PFSK-1 (cell line): Measurements from ENCODE around the gene STARD7.

Source experiments
- FOXP2 ChIP-seq: optimal IDR thresholded peaks from 2 replicates; pipeline ENCODE3; 2011; ENCODE audit warnings: borderline replicate concordance, control low read depth, inconsistent platforms; ENCODE audit not compliant: insufficient read depth; ENCODE audit errors: extremely low read length, extremely low read depth
- POLR2AphosphoS5 ChIP-seq: IDR thresholded peaks from 2 replicates; pipeline ENCODE4 v1.6.1; 2012; ENCODE audit warnings: low read depth, mild to moderate bottlenecking, control low read depth, low read length, moderate library complexity
- REST ChIP-seq, 2 experiments: IDR thresholded peaks; 2 replicates each; pipeline versions ENCODE4 v1.6.1 to v1.8.0; 2011 to 2012; ENCODE audit warnings: low read depth in 2 of 2, low read length in 2 of 2, control low read depth in 1 of 2, inconsistent platforms in 1 of 2, mild to moderate bottlenecking in 1 of 2, moderate library complexity in 1 of 2; ENCODE audit not compliant: insufficient read depth in 1 of 2
- SIN3A ChIP-seq: IDR thresholded peaks from 2 replicates; pipeline ENCODE4 v1.6.1; 2012; ENCODE audit warnings: mild to moderate bottlenecking, low read length, moderate library complexity, borderline replicate concordance; ENCODE audit not compliant: insufficient read depth
- TAF1 ChIP-seq: IDR thresholded peaks from 2 replicates; pipeline ENCODE4 v1.6.1; 2012; ENCODE audit warnings: low read length, control low read depth, borderline replicate concordance; ENCODE audit not compliant: insufficient read depth

STARD7 gene

GRCh38 chr2:96252526-96252925 lies 43.9 kb upstream of the STARD7 start:
- TF ChIP-seq TAF1, result no peak
- no peak for TF ChIP-seq FOXP2

DNA sequence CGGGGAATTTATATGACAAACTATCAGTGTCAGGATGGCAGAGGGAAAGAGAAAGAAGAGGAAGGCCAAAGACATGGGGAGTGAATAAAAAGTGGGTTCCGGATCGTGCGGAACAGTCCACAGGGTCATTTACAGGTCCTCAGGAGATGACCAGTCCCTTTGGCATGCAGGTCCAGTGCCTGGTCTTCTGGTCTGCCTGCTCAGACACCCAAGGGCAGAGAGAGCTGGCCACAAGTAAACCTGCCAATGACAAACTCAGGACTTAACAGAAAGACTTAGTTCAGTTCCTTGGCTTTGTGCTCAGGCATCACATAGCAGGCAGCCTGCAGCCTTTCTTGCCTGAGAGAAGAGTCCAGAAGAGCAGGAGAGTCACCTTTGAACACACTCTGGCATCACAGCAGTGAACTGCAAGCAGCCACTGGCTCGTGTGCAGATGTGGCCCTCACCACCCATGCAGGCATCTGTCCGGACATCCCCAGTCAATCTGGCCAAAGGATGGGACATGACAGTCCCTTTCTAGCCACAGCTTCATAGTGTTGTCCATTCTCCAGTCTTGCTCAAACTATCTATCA lies 43.2 kb upstream of the STARD7 start:
- no peak for TF ChIP-seq POLR2AphosphoS5
- no peak for TF ChIP-seq SIN3A

DNA sequence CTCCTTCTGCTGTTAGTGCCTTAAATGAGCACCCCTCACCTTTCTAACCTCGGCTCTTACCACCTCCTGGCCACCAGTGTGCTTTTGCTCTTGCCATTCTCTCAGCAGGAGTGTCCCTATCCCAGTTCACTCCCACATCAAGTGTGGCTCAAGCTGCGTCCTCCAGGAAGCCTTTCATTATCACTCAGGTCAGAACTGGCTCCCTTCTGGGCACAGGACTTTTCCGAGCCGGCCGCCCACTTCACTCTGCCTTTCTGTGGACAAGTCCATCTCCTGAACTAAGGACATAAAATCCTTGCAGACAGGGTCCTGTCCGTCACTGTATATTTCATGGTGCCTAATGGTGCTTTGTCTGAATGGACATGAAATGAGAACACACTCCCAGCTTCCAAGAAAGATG lies 41.6 kb upstream of the STARD7 start:
- TF ChIP-seq REST (IDR thresholded peaks at IDR 0.05; ENCODE audit: insufficient read depth in 1 of 2, low read depth in 2 of 2, low read length in 2 of 2), result no peak
- no peak for TF ChIP-seq TAF1

- TF ChIP-seq POLR2AphosphoS5, result peak; percentile 22; the same call in 1 of the 2 replicates
- TF ChIP-seq SIN3A, result no peak
Measured at GRCh38 chr2:96249654-96250053, 41.0 kb upstream of the STARD7 start.

DNA sequence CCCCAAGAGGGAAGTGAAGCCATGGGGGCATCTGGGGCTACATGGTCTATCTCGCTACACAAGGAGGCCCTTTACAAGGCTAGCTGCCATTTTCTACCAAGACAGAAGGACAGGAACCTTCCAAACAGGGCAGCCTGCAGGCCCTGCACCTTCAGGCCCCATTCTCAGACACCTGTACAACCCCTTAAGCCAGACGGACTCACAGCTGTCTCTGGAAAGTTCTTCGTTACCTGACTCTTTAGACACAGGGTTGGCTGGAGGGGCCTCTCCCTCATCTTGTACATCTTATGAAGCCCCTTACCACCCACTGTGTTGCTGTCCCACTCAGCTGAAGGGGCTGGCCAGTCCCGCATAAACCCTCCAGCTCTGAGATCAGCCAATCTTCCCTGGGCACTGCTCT lies 40.0 kb upstream of the STARD7 start:
- TF ChIP-seq FOXP2 (no peak), POLR2AphosphoS5 (0 out of 2 replicates have a peak, but pooled peaks have one; percentile 24)

DNA sequence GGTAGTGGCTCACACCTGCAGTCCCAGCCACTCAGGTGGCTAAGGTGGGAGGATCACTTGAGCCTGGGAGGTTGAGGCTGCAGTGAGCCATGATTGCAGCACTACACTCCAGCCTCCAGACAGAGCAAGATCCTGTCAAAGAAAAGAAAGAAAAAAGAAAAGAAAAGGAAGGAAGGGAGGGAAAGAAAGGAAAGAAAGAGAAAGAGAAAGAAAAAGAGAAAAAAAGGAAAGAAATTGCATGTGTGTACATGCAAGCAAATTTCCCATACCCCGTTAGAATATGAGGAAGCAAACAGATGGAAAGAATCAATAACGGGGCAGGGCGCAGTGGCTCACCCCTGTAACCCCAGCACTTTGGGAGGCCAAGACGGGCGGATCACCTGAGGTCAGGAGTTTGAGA lies 39.3 kb upstream of the STARD7 start:
- no peak for TF ChIP-seq SIN3A
- TF ChIP-seq POLR2AphosphoS5, result no peak
- TF ChIP-seq FOXP2, result no peak

DNA sequence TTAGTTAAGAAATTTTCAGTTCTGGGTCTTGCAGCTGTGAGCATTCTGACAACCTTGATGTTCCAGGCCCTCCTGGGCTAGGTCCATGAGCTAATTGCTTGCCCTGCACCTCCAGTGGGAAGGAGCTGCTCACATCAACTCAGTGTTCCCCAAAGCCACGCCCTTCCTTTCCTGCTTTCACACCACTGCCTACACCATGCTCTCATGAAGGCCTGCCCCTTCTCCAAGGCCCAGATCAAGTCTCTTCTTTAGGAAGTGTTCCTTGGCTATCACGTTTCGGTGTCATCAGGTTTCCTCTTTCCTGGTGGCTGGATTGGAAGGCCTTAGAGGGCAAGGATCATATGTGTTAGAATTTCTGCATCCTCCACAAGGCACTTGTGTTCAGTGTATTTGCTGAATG lies 38.4 kb upstream of the STARD7 start:
- TF ChIP-seq REST (IDR thresholded peaks at IDR 0.05; ENCODE audit: insufficient read depth in 1 of 2, low read depth in 2 of 2, low read length in 2 of 2), result no peak

DNA sequence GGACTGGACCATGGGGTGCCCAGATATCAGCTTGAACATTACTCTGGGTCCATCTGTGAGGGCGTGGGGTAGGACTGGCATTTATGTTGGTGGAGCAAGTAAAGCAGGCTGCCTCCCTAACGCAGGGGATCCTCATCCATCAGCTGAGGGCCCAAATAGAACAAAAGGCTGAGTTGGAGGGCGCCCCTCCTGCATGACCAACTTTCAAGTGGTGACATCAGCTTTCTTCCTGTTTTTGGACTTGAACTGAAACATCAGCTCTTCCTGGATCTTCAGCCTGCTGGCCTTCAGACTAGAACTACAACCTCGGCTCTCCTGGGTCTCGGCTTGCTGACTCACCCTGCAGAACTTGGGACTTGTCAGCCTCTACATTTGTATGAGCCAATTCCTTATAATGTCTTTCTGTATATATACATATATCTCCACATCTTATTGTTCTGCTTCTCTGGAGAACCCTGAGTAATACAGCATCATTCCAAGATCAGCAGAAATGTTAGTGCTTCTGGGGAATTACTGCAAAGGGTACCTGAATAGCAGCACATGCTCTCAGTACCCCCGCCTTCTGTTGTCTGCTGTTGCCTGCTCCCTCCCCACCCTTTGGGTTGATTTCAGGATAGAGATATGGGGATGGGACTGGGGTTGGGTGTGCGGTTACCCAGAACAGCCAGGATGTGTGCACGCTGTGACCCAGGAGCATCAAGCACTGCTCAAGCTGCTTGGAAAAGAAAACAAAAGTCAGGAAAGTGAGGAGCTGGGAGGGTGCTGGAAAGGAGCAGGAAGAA lies 37.2 kb upstream of the STARD7 start:
- no peak for TF ChIP-seq SIN3A
- no peak for TF ChIP-seq FOXP2
- TF ChIP-seq POLR2AphosphoS5, result no peak
- TF ChIP-seq REST (IDR thresholded peaks at IDR 0.05; ENCODE audit: insufficient read depth in 1 of 2, low read depth in 2 of 2, low read length in 2 of 2), result no peak
- TF ChIP-seq TAF1, result no peak
